ENCODE data around the gene GAPDHS.

- TF ChIP-seq, protein P1, sequence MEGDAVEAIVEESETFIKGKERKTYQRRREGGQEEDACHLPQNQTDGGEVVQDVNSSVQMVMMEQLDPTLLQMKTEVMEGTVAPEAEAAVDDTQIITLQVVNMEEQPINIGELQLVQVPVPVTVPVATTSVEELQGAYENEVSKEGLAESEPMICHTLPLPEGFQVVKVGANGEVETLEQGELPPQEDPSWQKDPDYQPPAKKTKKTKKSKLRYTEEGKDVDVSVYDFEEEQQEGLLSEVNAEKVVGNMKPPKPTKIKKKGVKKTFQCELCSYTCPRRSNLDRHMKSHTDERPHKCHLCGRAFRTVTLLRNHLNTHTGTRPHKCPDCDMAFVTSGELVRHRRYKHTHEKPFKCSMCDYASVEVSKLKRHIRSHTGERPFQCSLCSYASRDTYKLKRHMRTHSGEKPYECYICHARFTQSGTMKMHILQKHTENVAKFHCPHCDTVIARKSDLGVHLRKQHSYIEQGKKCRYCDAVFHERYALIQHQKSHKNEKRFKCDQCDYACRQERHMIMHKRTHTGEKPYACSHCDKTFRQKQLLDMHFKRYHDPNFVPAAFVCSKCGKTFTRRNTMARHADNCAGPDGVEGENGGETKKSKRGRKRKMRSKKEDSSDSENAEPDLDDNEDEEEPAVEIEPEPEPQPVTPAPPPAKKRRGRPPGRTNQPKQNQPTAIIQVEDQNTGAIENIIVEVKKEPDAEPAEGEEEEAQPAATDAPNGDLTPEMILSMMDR (IDR thresholded peaks at IDR 0.05; ENCODE audit: insufficient read depth, low read depth, low read length), result no peak
- TF ChIP-seq EZH2 (IDR thresholded peaks at IDR 0.05; ENCODE audit: insufficient read depth, low read length), result no peak
Observed at GRCh38 chr19:35486268-35486708, 47.0 kb upstream of the GAPDHS start.

Data from astrocyte (in vitro differentiated cells and primary cell).